Peyer's patch (tissue), 4 donors: ENCODE results near the gene ZNF148.

ENCODE experiments used
- POLR2A ChIP-seq, 2 donors: fragments of 450-650 bp; IDR thresholded peaks; one replicate each; pipeline ENCODE4 v1.5.1; 2017; ENCODE audit warnings: antibody characterized with exemption in 2 of 2, mild to moderate bottlenecking in 2 of 2, moderate library complexity in 2 of 2
- TF ChIP-seq, protein P1 (sequence below), 6 experiments: fragments of 450-650 bp in 4 of 6; fragments of 200-600 bp in 2 of 6; sonication (generic) in 1 of 6; IDR thresholded peaks; one replicate each; pipeline ENCODE4 v1.5.1; 2017 to 2019; ENCODE audit warnings: antibody characterized with exemption in 6 of 6, mild to moderate bottlenecking in 3 of 6, moderate library complexity in 1 of 6

DNA sequence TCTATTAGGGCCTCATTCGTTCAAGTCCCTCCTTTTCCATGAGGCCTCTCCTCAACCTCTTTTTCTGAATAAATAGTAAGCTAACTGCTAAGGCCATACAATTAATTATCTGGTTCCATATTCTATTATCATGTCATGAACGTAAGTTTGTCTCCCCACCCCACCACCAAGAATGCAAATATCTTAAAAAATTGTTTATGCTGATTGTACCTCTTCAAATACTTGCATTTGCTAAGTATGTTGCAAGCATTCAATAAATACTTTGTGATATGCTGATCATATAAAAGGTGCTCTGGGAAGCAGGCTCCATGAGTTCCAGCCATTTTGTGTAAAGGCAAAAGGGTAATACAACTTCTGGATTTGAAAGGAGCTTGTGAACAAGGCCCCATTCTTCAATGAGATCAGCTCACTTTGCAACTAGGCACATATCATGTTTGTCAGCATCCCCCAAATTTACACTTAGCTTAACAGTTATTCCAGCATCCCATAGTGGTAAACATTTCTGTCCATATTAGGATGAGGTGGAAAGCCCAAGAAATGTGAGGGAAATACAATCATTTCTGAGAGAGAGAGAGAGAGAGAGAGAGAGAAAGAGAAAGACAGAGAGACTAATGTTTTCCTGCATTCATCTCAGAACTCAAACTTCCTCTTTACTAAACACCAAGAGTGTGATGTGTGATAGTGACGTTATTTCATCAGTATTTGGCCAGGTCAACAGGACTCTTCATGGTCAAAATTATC, 195.8 kb downstream of the ZNF148 start:
- no peak for TF ChIP-seq POLR2A (IDR thresholded peaks at IDR 0.05)
- TF ChIP-seq, protein P1, sequence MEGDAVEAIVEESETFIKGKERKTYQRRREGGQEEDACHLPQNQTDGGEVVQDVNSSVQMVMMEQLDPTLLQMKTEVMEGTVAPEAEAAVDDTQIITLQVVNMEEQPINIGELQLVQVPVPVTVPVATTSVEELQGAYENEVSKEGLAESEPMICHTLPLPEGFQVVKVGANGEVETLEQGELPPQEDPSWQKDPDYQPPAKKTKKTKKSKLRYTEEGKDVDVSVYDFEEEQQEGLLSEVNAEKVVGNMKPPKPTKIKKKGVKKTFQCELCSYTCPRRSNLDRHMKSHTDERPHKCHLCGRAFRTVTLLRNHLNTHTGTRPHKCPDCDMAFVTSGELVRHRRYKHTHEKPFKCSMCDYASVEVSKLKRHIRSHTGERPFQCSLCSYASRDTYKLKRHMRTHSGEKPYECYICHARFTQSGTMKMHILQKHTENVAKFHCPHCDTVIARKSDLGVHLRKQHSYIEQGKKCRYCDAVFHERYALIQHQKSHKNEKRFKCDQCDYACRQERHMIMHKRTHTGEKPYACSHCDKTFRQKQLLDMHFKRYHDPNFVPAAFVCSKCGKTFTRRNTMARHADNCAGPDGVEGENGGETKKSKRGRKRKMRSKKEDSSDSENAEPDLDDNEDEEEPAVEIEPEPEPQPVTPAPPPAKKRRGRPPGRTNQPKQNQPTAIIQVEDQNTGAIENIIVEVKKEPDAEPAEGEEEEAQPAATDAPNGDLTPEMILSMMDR (IDR thresholded peaks at IDR 0.05) = no peak
